Karpas-422 (cell line): ENCODE data around the gene SCML2. TPM values are rescaled to one million over a fixed set of nuclear protein-coding genes. Genes with fewer than 3 reads are reported as not detected.
"Not testable (repeated sequence)": the region's sequence is repeated elsewhere in the genome, so short reads cannot be mapped to it uniquely, and the experiment has no call there.

ENCODE experiments used
- DNase-seq: peaks from one replicate; pipeline ENCODE4 v3.0.0-alpha.2; 2015
- H2AFZ ChIP-seq: fragments of 200-600 bp; sonication (generic); 2 replicates; pipeline ENCODE4 v1.6.1; 2014; ENCODE audit warnings: antibody characterized with exemption, low read length, mixed read lengths
- H3K27ac ChIP-seq: fragments of 200-600 bp; sonication (generic); 2 replicates; pipeline ENCODE4 v1.5.1; 2014; ENCODE audit warnings: mild to moderate bottlenecking, low read length, moderate library complexity
- H3K27me3 ChIP-seq: fragments of 200-600 bp; sonication (generic); 2 replicates; pipeline ENCODE4 v1.6.1; 2014; ENCODE audit warnings: low read length, mixed read lengths
- H3K36me3 ChIP-seq: fragments of 200-600 bp; sonication (generic); 2 replicates; pipeline ENCODE4 v1.6.1; 2014; ENCODE audit warnings: low read length, mixed read lengths; ENCODE audit not compliant: insufficient read depth
- H3K4me1 ChIP-seq: fragments of 200-600 bp; sonication (generic); 2 replicates; pipeline ENCODE4 v1.6.1; 2014; ENCODE audit warnings: mild to moderate bottlenecking, low read length, mixed read lengths
- H3K4me2 ChIP-seq: fragments of 200-600 bp; sonication (generic); 2 replicates; pipeline ENCODE4 v1.6.1; 2014; ENCODE audit warnings: low read length, low read depth, mild to moderate bottlenecking; ENCODE audit not compliant: poor library complexity, severe bottlenecking
- H3K4me3 ChIP-seq: fragments of 200-600 bp; sonication (generic); 2 replicates; pipeline ENCODE4 v1.5.1; 2014; ENCODE audit warnings: mild to moderate bottlenecking, antibody characterized with exemption, low read length, mixed read lengths
- H3K79me2 ChIP-seq: fragments of 200-600 bp; sonication (generic); 2 replicates; pipeline ENCODE4 v1.6.1; 2014; ENCODE audit warnings: mild to moderate bottlenecking, low read length, mixed read lengths
- H3K9ac ChIP-seq: fragments of 200-600 bp; sonication (generic); 2 replicates; pipeline ENCODE4 v1.6.0; 2014; ENCODE audit warnings: low read length
- H3K9me2 ChIP-seq: fragments of 200-600 bp; sonication (generic), shearing (Covaris generic); replicated peaks from 2 replicates; pipeline ENCODE4 v1.6.0; 2014; ENCODE audit warnings: mild to moderate bottlenecking, low read length, moderate library complexity; ENCODE audit not compliant: insufficient read depth
- H3K9me3 ChIP-seq: fragments of 300-700, 200-600 bp; sonication (generic); 2 replicates; pipeline ENCODE4 v1.6.1; 2014; ENCODE audit warnings: low read length, mixed read lengths
- H4K20me1 ChIP-seq: fragments of 200-600 bp; sonication (generic); 2 replicates; pipeline ENCODE4 v1.6.1; 2014; ENCODE audit warnings: mild to moderate bottlenecking, antibody characterized with exemption, low read length, low read depth; ENCODE audit not compliant: insufficient read depth
- total RNA-seq: library from RNA; depleted of rRNA; stranded (reverse); fragments of >200 nt; shearing (Covaris generic); gene quantifications from 2 replicates; pipeline ENCODE4 v1.2.3, GENCODE V29; 2014; ENCODE audit warnings: low replicate concordance

SCML2 gene
- total RNA-seq, 1 experiment from 2014 or later: not detected

- no peaks in the 10 kb centered on the region for H3K27me3 ChIP-seq
- no peak overlapping the region for H3K4me2 ChIP-seq
- no peaks in the 10 kb centered on the region for H4K20me1 ChIP-seq
- no peaks in the 10 kb centered on the region for H3K4me1 ChIP-seq
- H3K27ac ChIP-seq: no peak overlapping the region
- no peak for DNase-seq
- no peak overlapping the region for H2AFZ ChIP-seq
- H3K36me3 ChIP-seq: no peaks in the 10 kb centered on the region
- H3K9ac ChIP-seq: no peak overlapping the region
- no peaks in the 10 kb centered on the region for H3K9me2 ChIP-seq
- H3K9me3 ChIP-seq: no peaks in the 10 kb centered on the region
- no peaks in the 10 kb centered on the region for H3K79me2 ChIP-seq
- H3K4me3 ChIP-seq: no peak overlapping the region
Measured at GRCh38 chrX:18252644-18253359, 101.7 kb downstream of the SCML2 start.

DNA sequence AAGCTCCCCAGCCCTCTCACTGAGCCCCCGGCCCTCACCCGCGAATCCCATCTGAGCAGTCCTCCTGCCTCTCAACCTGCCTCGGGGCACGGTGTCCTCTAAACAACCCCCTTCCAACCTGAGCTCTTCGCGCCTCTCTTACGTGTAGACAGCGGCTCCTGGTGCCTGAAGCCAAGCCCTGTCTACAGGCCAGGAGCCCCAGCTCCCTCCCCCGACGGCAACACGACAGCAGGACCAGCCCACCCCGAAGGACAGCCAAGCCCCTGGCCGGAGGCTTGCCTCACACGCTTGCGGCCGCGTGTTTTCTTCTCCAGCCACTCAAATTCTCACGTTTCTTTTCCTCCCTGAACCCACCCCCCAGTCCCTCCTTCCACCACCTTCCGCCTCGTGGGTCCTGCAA, 124.8 kb downstream of the SCML2 start:
- H3K4me3 ChIP-seq, H3K79me2 ChIP-seq, DNase-seq: not testable (repeated sequence)

DNA sequence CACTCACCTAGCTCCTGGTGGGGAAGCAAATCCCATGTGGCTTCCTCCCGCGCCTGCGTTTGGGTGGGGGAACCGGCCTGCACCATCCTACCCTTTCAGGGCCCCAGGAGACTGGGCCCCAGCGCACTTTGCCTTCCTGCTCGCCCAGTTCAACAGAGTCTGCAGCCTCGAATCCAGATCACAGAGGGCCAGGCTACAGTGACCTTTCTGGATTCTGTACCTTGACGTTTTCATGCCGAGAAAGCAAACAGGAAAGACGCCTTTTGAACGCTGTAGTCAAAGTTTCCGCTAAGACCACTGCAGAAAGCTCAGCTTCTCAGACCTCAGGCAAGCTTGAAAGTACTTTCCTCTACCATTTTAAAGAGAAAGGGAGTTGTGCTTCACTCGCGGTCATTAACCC, 126.4 kb downstream of the SCML2 start:
- H3K9ac ChIP-seq: no peak overlapping the region
- H2AFZ ChIP-seq: no peak overlapping the region
- H3K9me3 ChIP-seq: no peaks in the 10 kb centered on the region
- H3K27me3 ChIP-seq: no peaks in the 10 kb centered on the region
- no peaks in the 10 kb centered on the region for H3K79me2 ChIP-seq
- H3K27ac ChIP-seq: no peak overlapping the region
- no peak for DNase-seq
- no peaks in the 10 kb centered on the region for H3K9me2 ChIP-seq
- H4K20me1 ChIP-seq: no peaks in the 10 kb centered on the region
- no peaks in the 10 kb centered on the region for H3K4me1 ChIP-seq
- H3K4me2 ChIP-seq: no peak overlapping the region
- no peak overlapping the region for H3K4me3 ChIP-seq
- no peaks in the 10 kb centered on the region for H3K36me3 ChIP-seq

More for the DNA sequence above, 124.8 kb downstream of the SCML2 start:
- H3K4me1 ChIP-seq, H3K27me3 ChIP-seq, H3K9me2 ChIP-seq, H3K9ac ChIP-seq, H3K27ac ChIP-seq, H2AFZ ChIP-seq, H3K36me3 ChIP-seq, H3K9me3 ChIP-seq, H4K20me1 ChIP-seq, H3K4me2 ChIP-seq: not testable (repeated sequence)

DNA sequence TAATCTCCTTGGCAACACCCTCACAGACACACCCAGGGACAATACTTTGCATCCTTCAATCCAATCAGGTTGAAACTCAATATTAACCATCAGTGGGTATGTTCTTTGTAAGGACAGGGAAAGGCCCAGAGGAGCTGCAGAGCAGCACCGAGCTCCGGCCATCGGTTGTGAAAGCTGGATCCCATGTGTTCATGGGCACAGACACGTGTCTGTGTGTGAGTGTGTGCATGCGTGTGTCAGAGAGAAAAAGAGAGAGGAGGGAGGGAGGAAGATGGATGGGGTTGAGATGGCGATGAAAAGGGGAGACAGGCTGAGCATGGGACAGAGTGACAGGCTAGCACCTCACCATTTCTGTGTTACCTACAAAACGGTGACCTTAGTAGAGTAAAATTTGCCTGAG, 127.0 kb downstream of the SCML2 start:
- H3K9me3 ChIP-seq: no peaks in the 10 kb centered on the region
- H3K79me2 ChIP-seq: no peaks in the 10 kb centered on the region
- no peak overlapping the region for H3K4me2 ChIP-seq
- no peaks in the 10 kb centered on the region for H3K27me3 ChIP-seq
- H2AFZ ChIP-seq: no peak overlapping the region
- no peaks in the 10 kb centered on the region for H3K4me1 ChIP-seq
- no peak overlapping the region for H3K9ac ChIP-seq
- H3K4me3 ChIP-seq: no peak overlapping the region
- no peak overlapping the region for H3K27ac ChIP-seq
- no peaks in the 10 kb centered on the region for H3K36me3 ChIP-seq
- H4K20me1 ChIP-seq: no peaks in the 10 kb centered on the region
- H3K9me2 ChIP-seq: no peaks in the 10 kb centered on the region
- DNase-seq: no peak

GRCh38 chrX:18220786-18221185, 133.7 kb downstream of the SCML2 start, which contains the start of gene BEND2:
Gene BEND2, minus strand, starts transcription at chrX:18220886. Its CDS starts 136 bp downstream, at chrX:18220750.
- H3K4me1 ChIP-seq: no peaks in the 10 kb centered on the region
- no peak within 1 kb of the TSS for H3K9ac ChIP-seq
- no peaks in the 10 kb centered on the region for H4K20me1 ChIP-seq
- no peak within 1 kb of the TSS for H2AFZ ChIP-seq
- no peak within 1 kb of the TSS for H3K27ac ChIP-seq
- H3K9me2 ChIP-seq: no peaks in the 10 kb centered on the region
- H3K27me3 ChIP-seq: no peaks in the 10 kb centered on the region
- H3K4me2 ChIP-seq: no peak within 1 kb of the TSS
- no peaks in the 10 kb centered on the region for H3K79me2 ChIP-seq
- DNase-seq: no peak
- no peaks in the 10 kb centered on the region for H3K9me3 ChIP-seq
- no peak within 1 kb of the TSS for H3K4me3 ChIP-seq
- no peaks in the 10 kb centered on the region for H3K36me3 ChIP-seq

DNA sequence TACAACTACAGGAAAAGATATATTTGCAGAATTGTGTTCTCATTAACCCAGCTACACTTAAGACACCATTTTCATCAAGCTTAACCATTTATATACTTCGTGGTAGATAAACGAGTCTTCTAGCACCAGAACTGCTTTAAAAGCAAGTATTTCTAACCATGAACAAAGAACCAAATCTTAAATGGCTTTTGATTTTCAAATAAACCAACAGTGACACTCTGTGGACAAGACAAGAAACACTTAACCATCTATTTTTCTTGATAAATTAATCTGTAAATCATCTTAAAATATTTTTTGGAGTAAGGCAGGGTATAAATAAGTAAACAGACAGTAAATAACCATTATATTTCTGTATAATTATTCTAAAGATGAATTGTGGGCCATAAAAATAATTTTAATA, 144.0 kb downstream of the SCML2 start:
- no peak overlapping the region for H2AFZ ChIP-seq
- H4K20me1 ChIP-seq: no peaks in the 10 kb centered on the region

DNA sequence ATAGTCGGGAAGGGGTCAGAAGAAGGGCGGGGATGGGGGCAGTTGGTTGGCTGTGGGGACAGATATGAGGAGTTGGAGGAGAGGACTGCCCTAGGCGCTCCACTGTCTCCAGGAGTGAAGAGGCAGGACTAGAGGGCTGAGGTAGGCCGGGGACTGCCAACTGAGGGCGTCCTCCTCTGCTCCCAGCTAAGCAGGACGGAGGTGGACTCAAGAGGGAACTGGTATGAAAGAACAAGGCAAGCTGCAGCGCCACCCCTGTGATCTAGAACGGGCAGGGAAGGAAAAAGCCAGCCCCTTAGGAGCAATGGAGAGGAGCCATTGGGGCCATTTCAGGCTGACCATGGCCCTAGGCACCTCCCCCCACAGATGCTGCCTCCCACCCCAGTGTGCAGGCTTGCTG, 147.8 kb downstream of the SCML2 start:
- Histone ChIP-seq H3K9me3 (no peaks in the 10 kb centered on the region), H3K27me3 (no peaks in the 10 kb centered on the region), H3K4me3 (no peak overlapping the region), H4K20me1 (no peaks in the 10 kb centered on the region), H3K27ac (no peak overlapping the region), H3K79me2 (no peaks in the 10 kb centered on the region), H3K4me2 (no peak overlapping the region), H3K36me3 (no peaks in the 10 kb centered on the region), H3K9ac (no peak overlapping the region), H3K9me2 (no peaks in the 10 kb centered on the region), H3K4me1 (no peaks in the 10 kb centered on the region), H2AFZ (no peak overlapping the region)
- no peak for DNase-seq

More for the DNA sequence above, 144.0 kb downstream of the SCML2 start:
- DNase-seq: peak; percentile 61
- no peaks in the 10 kb centered on the region for H3K4me1 ChIP-seq
- no peaks in the 10 kb centered on the region for H3K79me2 ChIP-seq
- H3K9me2 ChIP-seq: no peaks in the 10 kb centered on the region
- no peak overlapping the region for H3K27ac ChIP-seq
- no peaks in the 10 kb centered on the region for H3K36me3 ChIP-seq
- H3K27me3 ChIP-seq: no peaks in the 10 kb centered on the region
- no peak overlapping the region for H3K4me3 ChIP-seq
- H3K9me3 ChIP-seq: no peaks in the 10 kb centered on the region
- H3K4me2 ChIP-seq: no peak overlapping the region
- H3K9ac ChIP-seq: no peak overlapping the region

DNA sequence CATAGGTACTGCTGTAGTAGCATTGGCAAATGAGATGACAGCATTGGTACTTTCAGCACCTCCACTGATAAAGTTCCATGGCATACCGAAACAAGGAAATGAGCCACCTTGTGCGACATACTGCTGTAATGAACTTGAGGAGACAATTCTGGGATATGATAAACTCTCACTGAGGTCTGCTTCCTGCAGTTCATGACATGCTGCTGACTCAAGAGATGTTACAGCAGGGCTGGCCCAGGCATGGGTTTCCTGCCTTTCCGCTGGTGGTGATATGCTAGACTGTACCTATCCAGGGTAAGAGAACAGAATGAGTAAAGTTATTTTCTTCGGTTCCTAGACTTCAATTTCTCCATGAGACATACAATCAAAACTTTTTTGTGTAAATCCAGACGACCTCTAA, 150.9 kb downstream of the SCML2 start:
- H3K9me2 ChIP-seq: no peaks in the 10 kb centered on the region
- no peak overlapping the region for H3K4me2 ChIP-seq
- no peak overlapping the region for H2AFZ ChIP-seq
- H3K27ac ChIP-seq: no peak overlapping the region
- no peak for DNase-seq
- H3K27me3 ChIP-seq: no peaks in the 10 kb centered on the region
- H3K4me3 ChIP-seq: no peak overlapping the region
- H3K9ac ChIP-seq: no peak overlapping the region
- H3K9me3 ChIP-seq: no peaks in the 10 kb centered on the region
- no peaks in the 10 kb centered on the region for H3K36me3 ChIP-seq
- no peaks in the 10 kb centered on the region for H3K4me1 ChIP-seq
- H4K20me1 ChIP-seq: no peaks in the 10 kb centered on the region
- no peaks in the 10 kb centered on the region for H3K79me2 ChIP-seq
